Spleen (tissue), 11 donors: ENCODE results near the gene NPDC1. TPM values are rescaled to one million over a fixed set of nuclear protein-coding genes. Genes with fewer than 3 reads are reported as not detected.

Source experiments
- DNase-seq: peaks from one replicate; pipeline ENCODE4 v3.0.0-alpha.2; 2020
- H3K27ac ChIP-seq, 8 donors: fragments of 200-600 bp; sonication (generic) in 7 of 8; 1 replicate in 4 of 8; 2 replicates in 4 of 8; pipeline versions ENCODE4 v1.5.0 to v1.8.0; 2016 to 2021; ENCODE audit warnings: inconsistent platforms in 4 of 8, mild to moderate bottlenecking in 4 of 8, moderate library complexity in 1 of 8
- H3K27me3 ChIP-seq, 7 donors: fragments of 200-600 bp; sonication (generic) in 6 of 7; replicated peaks in 1 of 7; 1 replicate in 4 of 7; 2 replicates in 3 of 7; pipeline versions ENCODE4 v1.5.0 to v1.8.0; 2016 to 2021; ENCODE audit warnings: inconsistent platforms in 3 of 7, mild to moderate bottlenecking in 1 of 7
- H3K36me3 ChIP-seq, 6 donors: fragments of 200-600 bp; sonication (generic) in 5 of 6; 1 replicate in 4 of 6; 2 replicates in 2 of 6; pipeline versions ENCODE4 v1.5.0 to v1.8.0; 2016 to 2021; ENCODE audit warnings: inconsistent platforms in 2 of 6
- H3K4me1 ChIP-seq, 6 donors: fragments of 200-600 bp; sonication (generic) in 5 of 6; 1 replicate in 3 of 6; 2 replicates in 3 of 6; pipeline versions ENCODE4 v1.5.0 to v1.8.0; 2016 to 2021; ENCODE audit warnings: inconsistent platforms in 3 of 6
- H3K4me3 ChIP-seq, 8 donors: fragments of 200-600 bp; sonication (generic) in 7 of 8; 1 replicate in 4 of 8; 2 replicates in 4 of 8; pipeline versions ENCODE4 v1.5.0 to v1.8.0; 2016 to 2021; ENCODE audit warnings: inconsistent platforms in 4 of 8, mild to moderate bottlenecking in 4 of 8, moderate library complexity in 2 of 8
- H3K9me3 ChIP-seq, 8 donors: fragments of 200-600 bp; sonication (generic) in 7 of 8; 1 replicate in 4 of 8; 2 replicates in 4 of 8; pipeline versions ENCODE4 v1.5.0 to v1.8.0; 2016 to 2021; ENCODE audit warnings: inconsistent platforms in 4 of 8
- POLR2A ChIP-seq, 3 donors: fragments of 450-650 bp; IDR thresholded peaks; one replicate each; pipeline ENCODE4 v1.5.1; 2017; ENCODE audit warnings: antibody characterized with exemption in 3 of 3, mild to moderate bottlenecking in 1 of 3
- POLR2AphosphoS5 ChIP-seq, 3 donors: sonication (generic); formaldehyde crosslinking; IDR thresholded peaks; one replicate each; pipeline ENCODE4 v1.5.1; 2017; ENCODE audit warnings: antibody characterized with exemption in 3 of 3
- WGBS, 5 donors: extraction: QIAGEN DNeasy Blood & Tissue Kit in 3 of 5; methylation state at CpG; one replicate each; pipeline versions ENCODE4 v1.1.5 to v1.1.7; 2013 to 2018; 5-methylcytosine and 5-hydroxymethylcytosine counted together
- intact Hi-C: fragments of 100-400 bp; cut with DNase I; formaldehyde crosslinking; loops from one replicate; pipeline ENCODE4 v1.15.0; 2023; ENCODE audit warnings: low total_unique reads
- polyA plus RNA-seq, 3 donors: library from polyadenylated mRNA; stranded (reverse); fragments of 200-250 nt; gene quantifications; one replicate each; pipeline ENCODE4 v1.2.1, GENCODE V29; 2013
- total RNA-seq, 7 donors: library from RNA; depleted of rRNA in 3 of 7; stranded (reverse); fragments of >200 nt in 3 of 7; fragmentation: NEBNext Ultra II Directional in 4 of 7; extraction: Animal tissue kit (Norgen Biotek cat#: 25700) in 4 of 7; gene quantifications; one replicate each; pipeline versions ENCODE4 v1.1.0 to v1.2.1, GENCODE V29; 2016 to 2021
- TF ChIP-seq, protein P1 (sequence below), 11 experiments: fragments of 200-600 bp in 7 of 11; fragments of 450-650 bp in 4 of 11; sonication (generic) in 4 of 11; IDR thresholded peaks in 8 of 11; conservative IDR thresholded peaks in 3 of 11; 1 replicate in 7 of 11; 2 replicates in 4 of 11; pipeline versions ENCODE4 v1.4.0 to v1.8.0; 2016 to 2021; ENCODE audit warnings: antibody characterized with exemption in 11 of 11, inconsistent platforms in 4 of 11, mild to moderate bottlenecking in 1 of 11
- donor health status: healthy with polysubstance abuse.
- donor health status: DM: no; HTN: no; CAD: no; lungs with moderate emphysema.
- donor health status: DM: no; HTN: no; CAD: no.
- donor health status: Bipolar disorder and iron deficiency.
- donor health status: healthy.
- donor health status: DM: no; HTN: no; CAD: no.
- donor health status: DM: yes; HTN: yes; CAD: no.

Gene NPDC1
- total and polyA plus RNA-seq, 10 donors: 86.3 to 358 (median 132) TPM

DNA sequence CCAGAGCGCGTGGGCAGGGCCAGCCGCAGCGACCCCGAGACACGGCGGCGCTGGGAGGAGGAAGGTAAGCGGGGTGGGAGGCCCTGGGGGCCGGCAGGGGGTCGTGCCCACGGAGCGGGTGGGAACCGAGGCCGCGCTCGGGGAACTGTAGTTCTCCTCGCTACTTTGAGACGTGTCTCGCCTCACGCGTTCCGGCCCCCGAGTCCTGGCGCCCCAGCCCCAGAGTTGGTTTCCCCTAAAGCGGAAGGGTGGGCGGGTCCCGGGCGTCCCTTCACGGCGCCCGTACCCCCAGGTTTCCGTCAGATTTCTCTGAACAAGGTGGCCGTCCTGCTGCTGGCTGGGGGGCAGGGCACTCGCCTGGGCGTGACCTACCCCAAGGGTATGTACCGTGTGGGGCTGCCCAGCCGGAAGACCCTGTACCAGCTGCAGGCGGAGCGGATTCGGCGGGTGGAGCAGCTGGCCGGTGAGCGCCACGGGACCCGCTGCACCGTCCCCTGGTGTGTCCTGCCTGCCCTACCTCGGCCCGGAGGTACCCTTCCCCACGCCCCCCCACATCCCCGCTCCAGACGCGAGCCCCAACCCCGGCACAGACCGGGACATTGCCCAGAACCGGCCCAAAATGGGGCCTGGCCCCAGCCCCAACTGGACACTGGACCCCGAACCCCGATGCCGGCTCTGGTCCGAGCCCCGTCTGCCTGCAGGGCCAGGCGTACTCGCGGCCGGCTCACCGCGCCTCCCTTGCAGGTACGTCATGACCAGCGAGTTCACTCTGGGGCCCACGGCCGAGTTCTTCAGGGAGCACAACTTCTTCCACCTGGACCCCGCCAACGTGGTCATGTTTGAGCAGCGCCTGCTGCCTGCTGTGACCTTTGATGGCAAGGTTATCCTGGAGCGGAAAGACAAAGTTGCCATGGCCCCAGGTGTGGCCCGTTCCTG, 32.0 kb upstream of the NPDC1 start:
- Histone ChIP-seq H3K27ac (peak overlapping the region in 7 of 8 donors; percentile 67 to 91 (median 77)), H3K9me3 (no peaks in the 10 kb centered on the region), H3K27me3 (peaks cover 0 to 8% (median 0%) of the 10 kb centered on the region in 7 donors), H3K4me3 (peak overlapping the region; percentile 55 to 94 (median 68)), H3K4me1 (peaks cover 9 to 71% (median 26%) of the 10 kb centered on the region in 6 donors), H3K36me3 (peaks cover 0 to 48% (median 38%) of the 10 kb centered on the region in 6 donors)
- 0 to 31% (median 21%) methylated on average over 7 to 76 of the region's 76 CpGs for WGBS, 5 donors
- DNase-seq: peak; percentile 92
- intact Hi-C loops: no loop called here
- TF ChIP-seq, protein P1, sequence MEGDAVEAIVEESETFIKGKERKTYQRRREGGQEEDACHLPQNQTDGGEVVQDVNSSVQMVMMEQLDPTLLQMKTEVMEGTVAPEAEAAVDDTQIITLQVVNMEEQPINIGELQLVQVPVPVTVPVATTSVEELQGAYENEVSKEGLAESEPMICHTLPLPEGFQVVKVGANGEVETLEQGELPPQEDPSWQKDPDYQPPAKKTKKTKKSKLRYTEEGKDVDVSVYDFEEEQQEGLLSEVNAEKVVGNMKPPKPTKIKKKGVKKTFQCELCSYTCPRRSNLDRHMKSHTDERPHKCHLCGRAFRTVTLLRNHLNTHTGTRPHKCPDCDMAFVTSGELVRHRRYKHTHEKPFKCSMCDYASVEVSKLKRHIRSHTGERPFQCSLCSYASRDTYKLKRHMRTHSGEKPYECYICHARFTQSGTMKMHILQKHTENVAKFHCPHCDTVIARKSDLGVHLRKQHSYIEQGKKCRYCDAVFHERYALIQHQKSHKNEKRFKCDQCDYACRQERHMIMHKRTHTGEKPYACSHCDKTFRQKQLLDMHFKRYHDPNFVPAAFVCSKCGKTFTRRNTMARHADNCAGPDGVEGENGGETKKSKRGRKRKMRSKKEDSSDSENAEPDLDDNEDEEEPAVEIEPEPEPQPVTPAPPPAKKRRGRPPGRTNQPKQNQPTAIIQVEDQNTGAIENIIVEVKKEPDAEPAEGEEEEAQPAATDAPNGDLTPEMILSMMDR (IDR thresholded peaks at IDR 0.05 in 8 of 11, conservative IDR thresholded peaks at IDR 0.05 in 3 of 11): no peak
- TF ChIP-seq POLR2AphosphoS5 (IDR thresholded peaks at IDR 0.05): peak; percentile 44 to 59 (median 54)

DNA sequence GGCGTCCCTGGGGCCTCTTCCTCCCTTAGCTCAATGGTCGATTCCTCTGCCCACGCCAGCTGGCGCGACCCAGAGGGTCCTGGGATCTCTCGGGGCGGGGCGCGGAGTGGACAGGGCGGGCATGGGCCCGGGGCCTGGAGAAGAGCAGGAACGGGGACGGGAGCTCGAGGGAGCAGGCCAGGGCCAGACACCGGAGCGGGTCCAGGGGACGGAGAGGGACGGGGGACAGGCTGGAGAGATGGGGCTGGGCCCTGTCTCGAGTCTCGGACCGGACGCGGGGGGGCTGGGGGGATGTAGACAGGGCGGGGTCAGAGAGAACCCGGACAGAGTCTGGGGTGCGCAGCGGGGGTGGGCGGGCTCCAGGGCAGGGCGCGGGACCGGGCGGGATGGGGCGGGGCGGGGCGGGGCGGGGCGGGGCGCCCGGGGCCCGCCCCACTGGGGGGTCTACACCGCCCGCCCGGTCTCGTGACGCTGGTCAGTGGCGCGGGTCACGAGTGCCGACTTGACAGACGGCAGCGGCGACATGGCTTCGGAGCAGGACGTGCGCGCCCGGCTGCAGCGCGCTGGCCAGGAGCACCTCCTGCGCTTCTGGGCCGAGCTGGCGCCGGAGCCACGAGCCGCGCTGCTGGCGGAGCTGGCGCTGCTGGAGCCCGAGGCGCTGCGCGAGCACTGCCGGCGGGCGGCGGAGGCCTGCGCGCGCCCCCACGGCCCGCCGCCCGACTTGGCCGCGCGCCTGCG, 31.2 kb upstream of the NPDC1 start, which contains the start of gene UAP1L1:
Gene UAP1L1 (plus strand): TSS at position 508 of the 738 bp plus-strand sequence. CDS start 16 bp downstream, at position 524.
- H3K9me3 ChIP-seq: no peaks in the 10 kb centered on the region
- peaks cover 9 to 77% (median 26%) of the 10 kb centered on the region in 6 donors for H3K4me1 ChIP-seq
- H3K36me3 ChIP-seq: peaks cover 0 to 40% (median 31%) of the 10 kb centered on the region in 6 donors
- peak within 1 kb of the TSS; percentile 55 to 94 (median 68) for H3K4me3 ChIP-seq
- H3K27me3 ChIP-seq: peaks cover 0 to 8% (median 0%) of the 10 kb centered on the region in 7 donors
- TF ChIP-seq POLR2AphosphoS5 (IDR thresholded peaks at IDR 0.05): peak; percentile 82 to 86 (median 82)
- no peak for TF ChIP-seq POLR2A (IDR thresholded peaks at IDR 0.05)
- TF ChIP-seq, protein P1 (IDR thresholded peaks at IDR 0.05 in 8 of 11, conservative IDR thresholded peaks at IDR 0.05 in 3 of 11): no peak
- intact Hi-C loops: no loop called here
- H3K27ac ChIP-seq: peak within 1 kb of the TSS; percentile 48 to 91 (median 76)
- DNase-seq: peak; percentile 93
- WGBS, 5 donors: 1 to 3% (median 3%) methylated on average over 25 to 87 of the region's 87 CpGs

DNA sequence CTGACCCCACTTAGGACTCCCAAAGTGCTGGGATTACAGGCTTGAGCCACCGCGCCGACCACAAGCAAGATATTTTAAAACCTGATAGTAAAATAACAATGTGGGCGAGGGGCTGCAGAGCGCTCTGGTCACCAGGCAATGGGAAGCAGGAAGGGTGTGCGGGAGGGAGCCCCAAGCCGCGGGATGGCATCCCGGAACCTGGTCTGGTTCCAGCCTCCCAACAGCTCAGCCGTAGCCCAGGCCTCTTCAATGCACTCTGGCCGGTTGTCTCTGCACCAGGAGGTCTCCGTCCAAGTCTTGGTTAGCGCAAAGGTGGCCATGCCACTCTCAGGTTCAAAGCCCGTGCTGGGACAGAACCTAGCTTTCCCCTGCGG, 30.6 kb upstream of the NPDC1 start:
- Histone ChIP-seq H3K4me3 (peak overlapping the region in 6 of 8 donors; percentile 27 to 94 (median 67)), H3K36me3 (peaks cover 0 to 34% (median 26%) of the 10 kb centered on the region in 6 donors), H3K27ac (peak overlapping the region; percentile 48 to 91 (median 76)), H3K4me1 (peaks cover 9 to 82% (median 26%) of the 10 kb centered on the region in 6 donors), H3K27me3 (peaks cover 0 to 8% (median 0%) of the 10 kb centered on the region in 7 donors), H3K9me3 (no peaks in the 10 kb centered on the region)
- WGBS, 5 donors: 53 to 81% (median 69%) methylated on average over 10 to 15 of the region's 15 CpGs
- intact Hi-C loops: no loop called here
- no peak for DNase-seq
- no peak for TF ChIP-seq POLR2AphosphoS5 (IDR thresholded peaks at IDR 0.05)
- TF ChIP-seq, protein P1 (IDR thresholded peaks at IDR 0.05 in 8 of 11, conservative IDR thresholded peaks at IDR 0.05 in 3 of 11): no peak
- TF ChIP-seq POLR2A (IDR thresholded peaks at IDR 0.05): no peak
